ENCODE measurements around the gene GALNT10.
"Not testable (repeated sequence)": the region's sequence is repeated elsewhere in the genome, so short reads cannot be mapped to it uniquely, and the experiment has no call there.

The GALNT10 gene

GRCh38 chr5:154190595-154191304 lies at the start of gene GALNT10:
Gene GALNT10 (plus strand): TSS chr5:154190733. CDS start chr5:154190867, 134 bp downstream.
- DNase-seq (ENCODE audit: low spot score): peak; percentile 93
- in situ Hi-C loops (cut with MboI; ENCODE audit: low pct_unique_long_range_greater_than_20kb, low sequenced_read_pairs, unreplicated experiment): no loop called here
- peak; percentile 10 for TF ChIP-seq CTCF (IDR thresholded peaks at IDR 0.05; ENCODE audit: extremely low read depth, insufficient read depth, missing control alignments)

GRCh38 chr5:154141745-154142221 lies 48.8 kb upstream of the GALNT10 start:
- no peak for TF ChIP-seq CTCF (IDR thresholded peaks at IDR 0.05; ENCODE audit: extremely low read depth, insufficient read depth, missing control alignments)
- no peak for DNase-seq (ENCODE audit: low spot score)
- in situ Hi-C loops (cut with MboI; ENCODE audit: low pct_unique_long_range_greater_than_20kb, low sequenced_read_pairs, unreplicated experiment): no loop called here

- TF ChIP-seq CTCF (IDR thresholded peaks at IDR 0.05; ENCODE audit: extremely low read depth, insufficient read depth, missing control alignments): no peak
- in situ Hi-C loops (cut with MboI; ENCODE audit: low pct_unique_long_range_greater_than_20kb, low sequenced_read_pairs, unreplicated experiment): no loop called here
- no peak for DNase-seq (ENCODE audit: low spot score)
Observed at GRCh38 chr5:154143211-154143641, 47.3 kb upstream of the GALNT10 start.

GRCh38 chr5:154145268-154145667 lies 45.3 kb upstream of the GALNT10 start:
- TF ChIP-seq CTCF (IDR thresholded peaks at IDR 0.05; ENCODE audit: extremely low read depth, insufficient read depth, missing control alignments): no peak
- in situ Hi-C loops (cut with MboI; ENCODE audit: low pct_unique_long_range_greater_than_20kb, low sequenced_read_pairs, unreplicated experiment): no loop called here
- no peak for DNase-seq (ENCODE audit: low spot score)

- no peak for DNase-seq (ENCODE audit: low spot score)
- in situ Hi-C loops (cut with MboI; ENCODE audit: low pct_unique_long_range_greater_than_20kb, low sequenced_read_pairs, unreplicated experiment): no loop called here
- TF ChIP-seq CTCF (IDR thresholded peaks at IDR 0.05; ENCODE audit: extremely low read depth, insufficient read depth, missing control alignments): no peak
Observed at GRCh38 chr5:154146409-154146808, 44.1 kb upstream of the GALNT10 start.

GRCh38 chr5:154147666-154148065 lies 42.9 kb upstream of the GALNT10 start:
- TF ChIP-seq CTCF (IDR thresholded peaks at IDR 0.05; ENCODE audit: extremely low read depth, insufficient read depth, missing control alignments): no peak
- no peak for DNase-seq (ENCODE audit: low spot score)
- in situ Hi-C loops (cut with MboI; ENCODE audit: low pct_unique_long_range_greater_than_20kb, low sequenced_read_pairs, unreplicated experiment): no loop called here

- DNase-seq (ENCODE audit: low spot score); in situ Hi-C loops (cut with MboI; ENCODE audit: low pct_unique_long_range_greater_than_20kb, low sequenced_read_pairs, unreplicated experiment): not testable (repeated sequence)
Observed at GRCh38 chr5:154150471-154150870, 40.1 kb upstream of the GALNT10 start.

Measured in GM13977 (cell line).